Nasal cavity respiratory epithelium epithelial cell of viscerocranial mucosa (primary cell): ENCODE data around the gene HLA-C. TPM values are rescaled to one million over a fixed set of nuclear protein-coding genes. Genes with fewer than 3 reads are reported as not detected.

Source experiments
- total RNA-seq: library from RNA; depleted of rRNA; stranded (reverse); fragments of >200 nt; gene quantifications from 2 replicates; pipeline ENCODE4 v1.2.3, GENCODE V29; 2014

HLA-C gene
- 77.9 and 406 TPM in 2 replicates for total RNA-seq

DNA sequence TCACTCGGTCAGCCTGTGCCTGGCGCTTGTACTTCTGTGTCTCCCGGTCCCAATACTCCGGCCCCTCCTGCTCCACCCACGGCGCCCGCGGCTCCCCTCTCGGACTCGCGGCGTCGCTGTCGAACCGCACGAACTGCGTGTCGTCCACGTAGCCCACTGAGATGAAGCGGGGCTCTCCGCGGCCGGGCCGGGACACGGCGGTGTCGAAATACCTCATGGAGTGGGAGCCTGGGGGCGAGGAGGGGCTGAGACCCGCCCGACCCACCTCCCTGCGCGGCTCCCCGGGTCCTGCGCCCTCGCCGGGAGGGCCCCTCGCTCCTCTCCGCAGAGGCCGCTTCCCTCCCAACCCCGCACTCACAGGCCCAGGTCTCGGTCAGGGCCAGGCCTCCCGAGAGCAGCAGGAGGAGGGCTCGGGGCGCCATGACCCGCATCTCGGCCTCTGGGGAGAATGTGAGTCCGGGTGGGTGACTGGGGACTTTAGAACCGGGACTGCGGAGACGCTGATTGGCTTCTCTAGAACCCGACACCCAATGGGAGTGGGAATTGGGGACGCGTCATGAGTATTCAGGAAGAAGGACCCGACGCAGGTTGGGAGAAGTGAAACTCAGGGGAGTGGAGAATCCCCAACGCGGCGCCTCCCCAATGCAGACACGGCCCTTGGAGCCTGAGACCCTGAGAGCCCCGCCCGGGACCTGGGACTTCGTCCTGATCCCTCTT is at the start of gene HLA-C:
Gene HLA-C (minus strand): TSS at position 452 of the 717 bp plus-strand sequence. CDS start 21 bp downstream, at position 431.

Other genes with a start within 250 kb of the HLA-C start
- gene C6orf15, start 159.5 kb downstream of the HLA-C start, total RNA-seq = 0.34 TPM in 1 of 2 replicates, not detected in the other
- gene PSORS1C1, start 157.3 kb downstream of the HLA-C start, total RNA-seq = 1.7 and 6.0 TPM in 2 replicates
- gene CDSN, start 151.6 kb downstream of the HLA-C start, total RNA-seq = under 0.01 and 10.9 TPM in 2 replicates
- not detected in 2 replicates for gene PSORS1C2, start 133.0 kb downstream of the HLA-C start, total RNA-seq
- 12.5 and 15.0 TPM in 2 replicates for gene CCHCR1, start 114.3 kb downstream of the HLA-C start, total RNA-seq
- gene TCF19, start 113.5 kb downstream of the HLA-C start, total RNA-seq = 1.7 and 2.1 TPM in 2 replicates
- 0.50 and 0.68 TPM in 2 replicates for gene POU5F1, start 101.4 kb downstream of the HLA-C start, total RNA-seq
- 42.4 and 230 TPM in 2 replicates for gene HLA-B, start 85.1 kb upstream of the HLA-C start, total RNA-seq
- 44.8 and 58.8 TPM in 2 replicates for gene MICA, start 131.5 kb upstream of the HLA-C start, total RNA-seq
- gene MICB, start 226.1 kb upstream of the HLA-C start, total RNA-seq = 3.7 and 5.8 TPM in 2 replicates